GM12801 (cell line): Measurements from ENCODE around the gene SLC17A2.

Experiments used
- TF ChIP-seq, protein P1 (sequence below): IDR thresholded peaks from one replicate; pipeline ENCODE4 v1.5.1; 2011; ENCODE audit warnings: control low read depth; ENCODE audit not compliant: insufficient read length; ENCODE audit errors: extremely low read depth

The SLC17A2 gene

GRCh38 chr6:25949695-25950094, 19.2 kb upstream of the SLC17A2 start:
- TF ChIP-seq, protein P1, sequence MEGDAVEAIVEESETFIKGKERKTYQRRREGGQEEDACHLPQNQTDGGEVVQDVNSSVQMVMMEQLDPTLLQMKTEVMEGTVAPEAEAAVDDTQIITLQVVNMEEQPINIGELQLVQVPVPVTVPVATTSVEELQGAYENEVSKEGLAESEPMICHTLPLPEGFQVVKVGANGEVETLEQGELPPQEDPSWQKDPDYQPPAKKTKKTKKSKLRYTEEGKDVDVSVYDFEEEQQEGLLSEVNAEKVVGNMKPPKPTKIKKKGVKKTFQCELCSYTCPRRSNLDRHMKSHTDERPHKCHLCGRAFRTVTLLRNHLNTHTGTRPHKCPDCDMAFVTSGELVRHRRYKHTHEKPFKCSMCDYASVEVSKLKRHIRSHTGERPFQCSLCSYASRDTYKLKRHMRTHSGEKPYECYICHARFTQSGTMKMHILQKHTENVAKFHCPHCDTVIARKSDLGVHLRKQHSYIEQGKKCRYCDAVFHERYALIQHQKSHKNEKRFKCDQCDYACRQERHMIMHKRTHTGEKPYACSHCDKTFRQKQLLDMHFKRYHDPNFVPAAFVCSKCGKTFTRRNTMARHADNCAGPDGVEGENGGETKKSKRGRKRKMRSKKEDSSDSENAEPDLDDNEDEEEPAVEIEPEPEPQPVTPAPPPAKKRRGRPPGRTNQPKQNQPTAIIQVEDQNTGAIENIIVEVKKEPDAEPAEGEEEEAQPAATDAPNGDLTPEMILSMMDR, result no peak

GRCh38 chr6:25946631-25947030, 16.1 kb upstream of the SLC17A2 start:
- TF ChIP-seq, protein P1, result no peak

DNA sequence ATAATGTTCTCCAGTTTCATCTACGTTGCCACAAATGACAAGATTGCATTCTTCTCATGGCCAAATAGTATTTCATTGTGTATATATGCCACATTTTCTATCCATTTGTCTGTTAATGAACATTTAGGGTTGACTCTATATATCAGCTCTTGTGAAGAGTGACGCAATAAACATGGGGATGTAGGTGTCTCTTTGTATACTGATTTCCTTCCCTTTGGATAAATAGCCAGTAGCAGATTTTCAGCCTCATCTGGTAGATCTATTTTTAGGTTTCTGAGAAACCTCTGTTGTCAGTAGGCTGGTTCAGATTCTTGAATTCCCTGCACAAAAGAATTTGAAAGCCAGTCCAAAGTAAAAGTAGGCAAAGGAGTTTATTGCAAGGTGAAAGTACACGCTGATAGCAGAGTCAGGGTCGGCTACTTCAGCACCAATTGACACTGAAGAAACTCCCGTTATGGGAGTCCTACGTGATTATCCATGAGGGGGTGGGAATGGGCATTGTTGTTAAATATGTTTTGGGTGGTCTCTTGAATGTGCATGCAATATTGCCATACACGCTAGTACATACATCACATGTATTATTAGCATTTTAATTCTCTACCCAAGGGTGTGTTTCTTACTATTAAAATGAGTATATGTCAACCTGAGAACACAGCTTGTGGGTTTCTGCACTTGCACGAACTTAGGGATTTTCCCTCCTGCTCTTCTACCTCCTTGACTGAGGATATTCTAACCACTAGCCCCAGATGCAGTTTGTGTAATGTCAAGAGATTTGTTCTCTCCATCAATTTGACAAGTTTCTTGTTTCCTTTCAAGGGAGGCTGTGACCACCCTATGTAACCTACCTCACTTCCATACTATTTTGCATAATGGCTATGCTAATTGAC, 14.4 kb upstream of the SLC17A2 start:
- TF ChIP-seq, protein P1, result no peak

GRCh38 chr6:25943887-25944286, 13.4 kb upstream of the SLC17A2 start:
- TF ChIP-seq, protein P1, result no peak

DNA sequence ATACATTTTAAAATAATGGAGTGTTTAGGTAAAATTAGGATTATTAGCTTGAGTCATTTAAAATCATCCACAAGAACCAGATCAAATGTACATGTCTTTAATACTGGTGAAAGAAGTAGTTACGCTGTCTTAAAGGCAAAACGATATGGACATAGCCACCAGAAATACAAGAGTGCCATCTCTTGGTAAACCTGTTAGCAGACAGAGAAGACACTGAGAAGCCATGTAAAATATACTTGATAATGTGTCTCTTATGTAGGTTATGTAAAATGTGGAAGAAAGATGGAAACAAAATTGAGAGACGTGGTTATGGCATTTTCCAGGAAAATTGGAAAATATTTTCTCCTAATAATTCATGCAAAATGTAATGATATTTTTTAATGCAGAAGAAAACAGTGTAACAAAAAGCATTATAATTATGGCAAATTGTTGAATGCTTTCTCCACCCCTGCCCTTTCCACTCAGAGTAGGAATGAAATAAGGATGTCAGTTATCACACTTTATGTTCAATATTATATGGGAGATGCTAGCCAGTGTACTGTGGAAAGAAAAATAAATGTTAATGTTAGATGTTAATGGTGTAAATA, 12.2 kb upstream of the SLC17A2 start:
- TF ChIP-seq, protein P1, result no peak

GRCh38 chr6:25939593-25939992, 9.1 kb upstream of the SLC17A2 start:
- TF ChIP-seq, protein P1, result no peak

DNA sequence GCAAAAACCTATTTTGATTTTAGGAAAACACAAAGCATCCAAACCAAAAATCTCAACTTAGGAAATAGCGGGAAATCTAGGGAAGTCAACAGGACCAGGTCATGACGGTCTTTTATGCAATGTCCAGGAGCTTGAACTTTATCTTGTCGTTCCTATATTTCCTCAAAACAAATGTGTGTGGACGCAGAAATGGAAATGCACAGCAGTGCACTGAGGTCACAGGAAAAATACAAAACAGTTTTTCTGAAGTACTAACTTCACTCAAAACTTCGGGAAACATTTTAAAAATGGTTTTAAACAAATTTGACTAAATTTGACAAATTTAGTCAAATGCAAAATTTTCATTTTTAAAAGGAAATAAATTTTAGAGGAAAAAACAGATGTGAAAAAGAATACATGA, 5.5 kb upstream of the SLC17A2 start:
- TF ChIP-seq, protein P1, result no peak
